ENCODE results near the gene SUSD3. TPM values are rescaled to one million over a fixed set of nuclear protein-coding genes. Genes with fewer than 3 reads are reported as not detected.
A peak's percentile ranks its signal among the peaks of the same experiment; 100 is the strongest.

SUSD3 gene
- total and polyA plus RNA-seq, 2 donors from 2014 or later, result 12.2 to 34.6 TPM

- peaks cover 14 to 17% (median 16%) of the 10 kb centered on the region in 3 donors for H3K4me1 ChIP-seq (ENCODE audit: control insufficient read depth in 2 of 3, insufficient read depth in 2 of 3, low read depth in 1 of 3, low read length in 3 of 3)
- no peak overlapping the region for H3K9ac ChIP-seq (ENCODE audit: low read length in 3 of 3)
- FAIRE-seq (no peak), DNase-seq (peak in 3 of 5 donors; percentile 5 to 24 (median 7))
- H3K9me3 ChIP-seq (ENCODE audit: control insufficient read depth in 2 of 3, insufficient read depth in 1 of 3, low read length in 3 of 3), result no peaks in the 10 kb centered on the region
- TF ChIP-seq CTCF (IDR thresholded peaks at IDR 0.05; ENCODE audit: borderline replicate concordance, extremely low read depth, insufficient read depth), result no peak
- H3K4me3 ChIP-seq (ENCODE audit: low read length in 3 of 3), result no peak overlapping the region
- intact Hi-C loops (cut with DNase I), result no loop called here
- H3K36me3 ChIP-seq (ENCODE audit: control insufficient read depth in 2 of 3, insufficient read depth in 3 of 3, low read length in 3 of 3), result no peaks in the 10 kb centered on the region
- no peaks in the 10 kb centered on the region for H3K27me3 ChIP-seq (ENCODE audit: control insufficient read depth, insufficient read depth, low read length)
- no peak overlapping the region for H3K27ac ChIP-seq (ENCODE audit: low read depth in 2 of 2, low read length in 2 of 2)
Measured at GRCh38 chr9:93090091-93090655, 31.7 kb downstream of the SUSD3 start.

GRCh38 chr9:93091056-93091452 lies 32.6 kb downstream of the SUSD3 start:
- H3K27me3 ChIP-seq (ENCODE audit: control insufficient read depth, insufficient read depth, low read length), result no peaks in the 10 kb centered on the region
- DNase-seq, result peak in 3 of 5 donors; percentile 8 to 37 (median 23)
- intact Hi-C loops (cut with DNase I), result no loop called here

GRCh38 chr9:93091453-93092081 lies 33.1 kb downstream of the SUSD3 start:
- Histone ChIP-seq H3K27ac (ENCODE audit: low read depth in 2 of 2, low read length in 2 of 2) (no peak overlapping the region), H3K36me3 (ENCODE audit: control insufficient read depth in 2 of 3, insufficient read depth in 3 of 3, low read length in 3 of 3) (no peaks in the 10 kb centered on the region), H3K9me3 (ENCODE audit: control insufficient read depth in 2 of 3, insufficient read depth in 1 of 3, low read length in 3 of 3) (no peaks in the 10 kb centered on the region), H3K9ac (ENCODE audit: low read length in 3 of 3) (peak overlapping the region in 1 of 3 donors; percentile 26), H3K4me1 (ENCODE audit: control insufficient read depth in 2 of 3, insufficient read depth in 2 of 3, low read depth in 1 of 3, low read length in 3 of 3) (peaks cover 14 to 17% (median 17%) of the 10 kb centered on the region in 3 donors), H3K27me3 (ENCODE audit: control insufficient read depth, insufficient read depth, low read length) (no peaks in the 10 kb centered on the region), H3K4me3 (ENCODE audit: low read length in 3 of 3) (no peak overlapping the region)
- TF ChIP-seq CTCF (IDR thresholded peaks at IDR 0.05; ENCODE audit: borderline replicate concordance, extremely low read depth, insufficient read depth), result no peak
- DNase-seq (peak in 4 of 5 donors; percentile 19 to 69 (median 50)), FAIRE-seq (no peak)
- intact Hi-C loops (cut with DNase I), result no loop called here

More at GRCh38 chr9:93091056-93091452, 32.6 kb downstream of the SUSD3 start:
- FAIRE-seq, result no peak
- Histone ChIP-seq H3K9ac (ENCODE audit: low read length in 3 of 3) (peak overlapping the region in 1 of 3 donors; percentile 26), H3K36me3 (ENCODE audit: control insufficient read depth in 2 of 3, insufficient read depth in 3 of 3, low read length in 3 of 3) (no peaks in the 10 kb centered on the region), H3K27ac (ENCODE audit: low read depth in 2 of 2, low read length in 2 of 2) (no peak overlapping the region), H3K9me3 (ENCODE audit: control insufficient read depth in 2 of 3, insufficient read depth in 1 of 3, low read length in 3 of 3) (no peaks in the 10 kb centered on the region), H3K4me3 (ENCODE audit: low read length in 3 of 3) (no peak overlapping the region), H3K4me1 (ENCODE audit: control insufficient read depth in 2 of 3, insufficient read depth in 2 of 3, low read depth in 1 of 3, low read length in 3 of 3) (peaks cover 14 to 17% (median 17%) of the 10 kb centered on the region in 3 donors)
- no peak for TF ChIP-seq CTCF (IDR thresholded peaks at IDR 0.05; ENCODE audit: borderline replicate concordance, extremely low read depth, insufficient read depth)

Measured in kidney (tissue), 14 donors.